Right lobe of liver (tissue), 4 donors: ENCODE results near the gene UBIAD1.

Source experiments
- POLR2A ChIP-seq: fragments of 450-650 bp; IDR thresholded peaks from one replicate; pipeline ENCODE4 v1.6.1; 2017; ENCODE audit warnings: antibody characterized with exemption, mild to moderate bottlenecking
- TF ChIP-seq, protein P1 (sequence below), 4 donors: fragments of 200-600 bp in 3 of 4; fragments of 450-650 bp in 1 of 4; IDR thresholded peaks; one replicate each; pipeline versions ENCODE4 v1.5.1 to v1.8.0; 2016 to 2022; ENCODE audit warnings: antibody characterized with exemption in 4 of 4, mild to moderate bottlenecking in 2 of 4
- donor health status: DM: no; HTN: no; CAD: no.
- donor health status: DM: no; HTN: no; CAD: no.
- donor health status: DM: no; HTN: yes; CAD: no.

- TF ChIP-seq, protein P1, sequence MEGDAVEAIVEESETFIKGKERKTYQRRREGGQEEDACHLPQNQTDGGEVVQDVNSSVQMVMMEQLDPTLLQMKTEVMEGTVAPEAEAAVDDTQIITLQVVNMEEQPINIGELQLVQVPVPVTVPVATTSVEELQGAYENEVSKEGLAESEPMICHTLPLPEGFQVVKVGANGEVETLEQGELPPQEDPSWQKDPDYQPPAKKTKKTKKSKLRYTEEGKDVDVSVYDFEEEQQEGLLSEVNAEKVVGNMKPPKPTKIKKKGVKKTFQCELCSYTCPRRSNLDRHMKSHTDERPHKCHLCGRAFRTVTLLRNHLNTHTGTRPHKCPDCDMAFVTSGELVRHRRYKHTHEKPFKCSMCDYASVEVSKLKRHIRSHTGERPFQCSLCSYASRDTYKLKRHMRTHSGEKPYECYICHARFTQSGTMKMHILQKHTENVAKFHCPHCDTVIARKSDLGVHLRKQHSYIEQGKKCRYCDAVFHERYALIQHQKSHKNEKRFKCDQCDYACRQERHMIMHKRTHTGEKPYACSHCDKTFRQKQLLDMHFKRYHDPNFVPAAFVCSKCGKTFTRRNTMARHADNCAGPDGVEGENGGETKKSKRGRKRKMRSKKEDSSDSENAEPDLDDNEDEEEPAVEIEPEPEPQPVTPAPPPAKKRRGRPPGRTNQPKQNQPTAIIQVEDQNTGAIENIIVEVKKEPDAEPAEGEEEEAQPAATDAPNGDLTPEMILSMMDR (IDR thresholded peaks at IDR 0.05): no peak
- TF ChIP-seq POLR2A: no peak
Measured at GRCh38 chr1:11293856-11294255, 20.9 kb downstream of the UBIAD1 start.
